H9 (cell line): ENCODE measurements around the gene ZNF362. TPM values are rescaled to one million over a fixed set of nuclear protein-coding genes. Genes with fewer than 3 reads are reported as not detected.

ENCODE experiments used
- DNase-seq: peaks from one replicate; pipeline ENCODE4 v3.0.0-alpha.2; 2017
- H2AFZ ChIP-seq: one replicate; pipeline ENCODE4 v1.6.1; 2013; ENCODE audit warnings: mild to moderate bottlenecking, low read length, control low read depth, moderate library complexity
- H2AK5ac ChIP-seq: 2 replicates; pipeline ENCODE4 v1.6.1; 2013; ENCODE audit warnings: low read length, control low read depth, mixed read lengths; ENCODE audit not compliant: insufficient read length
- H2BK120ac ChIP-seq: one replicate; pipeline ENCODE4 v1.6.1; 2013; ENCODE audit warnings: low read depth, mild to moderate bottlenecking, low read length, control low read depth, inconsistent platforms; ENCODE audit not compliant: poor library complexity, severe bottlenecking
- H2BK12ac ChIP-seq: 2 replicates; pipeline ENCODE4 v1.6.1; 2013; ENCODE audit warnings: low read length, control low read depth, mixed read lengths, low read depth; ENCODE audit not compliant: insufficient read length
- H2BK15ac ChIP-seq: 2 replicates; pipeline ENCODE4 v1.6.1; 2013; ENCODE audit warnings: low read depth, low read length, control low read depth
- H2BK20ac ChIP-seq: one replicate; pipeline ENCODE4 v1.6.1; 2013; ENCODE audit warnings: low read depth, mild to moderate bottlenecking, low read length, control low read depth, inconsistent platforms; ENCODE audit not compliant: poor library complexity, severe bottlenecking
- H2BK5ac ChIP-seq: 2 replicates; pipeline ENCODE4 v1.6.1; 2013; ENCODE audit warnings: low read length, control low read depth, mixed read lengths; ENCODE audit not compliant: insufficient read length
- H3K14ac ChIP-seq: 2 replicates; pipeline ENCODE4 v1.6.1; 2013; ENCODE audit warnings: low read length, control low read depth; ENCODE audit not compliant: insufficient read depth
- H3K18ac ChIP-seq: 2 replicates; pipeline ENCODE4 v1.6.1; 2013; ENCODE audit warnings: low read depth, mild to moderate bottlenecking, mixed read lengths, low read length, control low read depth; ENCODE audit not compliant: insufficient read length
- H3K23ac ChIP-seq: 2 replicates; pipeline ENCODE4 v1.6.1; 2013; ENCODE audit warnings: low read length, control low read depth, mixed read lengths, low read depth; ENCODE audit not compliant: insufficient read length
- H3K23me2 ChIP-seq: 2 replicates; pipeline ENCODE4 v1.6.1; 2013; ENCODE audit warnings: low read depth, mild to moderate bottlenecking, mixed read lengths, low read length, control low read depth; ENCODE audit not compliant: insufficient read length, poor library complexity, severe bottlenecking
- H3K27ac ChIP-seq: 2 replicates; pipeline ENCODE4 v1.5.1; 2013; ENCODE audit warnings: low read length, control low read depth, mixed read lengths, low read depth; ENCODE audit not compliant: insufficient read length
- H3K27me3 ChIP-seq: 2 replicates; pipeline ENCODE4 v1.6.1; 2013; ENCODE audit warnings: low read length, control low read depth, inconsistent platforms; ENCODE audit not compliant: insufficient read depth
- H3K4ac ChIP-seq: 2 replicates; pipeline ENCODE4 v1.6.1; 2013; ENCODE audit warnings: low read depth, mild to moderate bottlenecking, control low read depth, inconsistent platforms, low read length, moderate library complexity
- H3K4me1 ChIP-seq: 2 replicates; pipeline ENCODE4 v1.6.1; 2013; ENCODE audit warnings: low read length, control low read depth, inconsistent platforms; ENCODE audit not compliant: insufficient read depth
- H3K4me2 ChIP-seq: 2 replicates; pipeline ENCODE4 v1.6.1; 2013; ENCODE audit warnings: low read length, control low read depth, mixed read lengths; ENCODE audit not compliant: insufficient read length, insufficient read depth
- H3K56ac ChIP-seq: 2 replicates; pipeline ENCODE4 v1.6.1; 2013; ENCODE audit warnings: low read depth, mild to moderate bottlenecking, mixed read lengths, low read length, control low read depth; ENCODE audit not compliant: insufficient read length
- H3K79me1 ChIP-seq: 2 replicates; pipeline ENCODE4 v1.6.1; 2013; ENCODE audit warnings: low read depth, mild to moderate bottlenecking, moderate library complexity, low read length, control low read depth, inconsistent platforms; ENCODE audit not compliant: insufficient read depth, poor library complexity, severe bottlenecking
- H3K79me2 ChIP-seq: 2 replicates; pipeline ENCODE4 v1.6.1; 2013; ENCODE audit warnings: low read length, control low read depth, inconsistent platforms; ENCODE audit not compliant: insufficient read depth
- H3K9ac ChIP-seq: 2 replicates; pipeline ENCODE4 v1.6.1; 2013; ENCODE audit warnings: low read length, control low read depth, mixed read lengths; ENCODE audit not compliant: insufficient read length; ENCODE audit errors: extremely low read depth
- H3K9me3 ChIP-seq: one replicate; pipeline ENCODE4 v1.6.1; 2013; ENCODE audit warnings: low read depth, low read length, inconsistent platforms; ENCODE audit not compliant: control insufficient read depth
- H3T11ph ChIP-seq: one replicate; pipeline ENCODE4 v1.6.1; 2013; ENCODE audit warnings: mild to moderate bottlenecking, low read length, control low read depth, inconsistent platforms
- H4K20me1 ChIP-seq: one replicate; pipeline ENCODE4 v1.6.1; 2013; ENCODE audit not compliant: control insufficient read depth, insufficient read length, insufficient read depth
- H4K5ac ChIP-seq: 2 replicates; pipeline ENCODE4 v1.6.1; 2013; ENCODE audit warnings: low read depth, mild to moderate bottlenecking, mixed read lengths, low read length, control low read depth; ENCODE audit not compliant: insufficient read length
- H4K8ac ChIP-seq: replicated peaks from 2 replicates; pipeline ENCODE4 v1.6.1; 2013; ENCODE audit warnings: low read length, control low read depth, mixed read lengths, low read depth; ENCODE audit not compliant: insufficient read length
- H4K91ac ChIP-seq: 2 replicates; pipeline ENCODE4 v1.6.1; 2013; ENCODE audit warnings: low read depth, mild to moderate bottlenecking, moderate library complexity, mixed read lengths, low read length, control low read depth; ENCODE audit not compliant: insufficient read length
- H3K27ac Mint-ChIP-seq, 3 experiments: 2 replicates in 2 of 3; 3 replicates in 1 of 3; pipeline ENCODE4 v1.8.0; 2020 to 2021; ENCODE audit warnings: mixed read lengths in 3 of 3, mild to moderate bottlenecking in 1 of 3, moderate library complexity in 1 of 3
- H3K27me3 Mint-ChIP-seq: 2 replicates; pipeline ENCODE4 v1.8.0; 2021; ENCODE audit warnings: low read depth, mild to moderate bottlenecking, moderate library complexity, mixed read lengths
- H3K36me3 Mint-ChIP-seq, 3 experiments: 2 replicates in 2 of 3; 3 replicates in 1 of 3; pipeline ENCODE4 v1.8.0; 2020 to 2021; ENCODE audit warnings: low read depth in 3 of 3, mixed read lengths in 3 of 3; ENCODE audit not compliant: insufficient read depth in 1 of 3
- H3K4me1 Mint-ChIP-seq, 2 experiments: 2 replicates each; pipeline ENCODE4 v1.8.0; 2020; ENCODE audit warnings: mixed read lengths in 2 of 2
- H3K4me3 Mint-ChIP-seq, 2 experiments: 2 replicates in 1 of 2; 3 replicates in 1 of 2; pipeline ENCODE4 v1.8.0; 2020 to 2021; ENCODE audit warnings: mild to moderate bottlenecking in 2 of 2, mixed read lengths in 2 of 2, moderate library complexity in 1 of 2
- H3K9me3 Mint-ChIP-seq, 2 experiments: 2 replicates in 1 of 2; 3 replicates in 1 of 2; pipeline ENCODE4 v1.8.0; 2020; ENCODE audit warnings: mild to moderate bottlenecking in 2 of 2, mixed read lengths in 2 of 2, moderate library complexity in 1 of 2
- CTCF ChIP-seq: fragments of 200-600 bp; sonication (generic); conservative IDR thresholded peaks from 3 replicates; pipeline ENCODE4 v1.8.0; 2021; ENCODE audit warnings: antibody characterized with exemption, mild to moderate bottlenecking
- WGBS: extraction: QIAGEN DNeasy Blood & Tissue Kit; methylation state at CpG from one replicate; pipeline ENCODE4 v1.1.7; 2013; ENCODE audit warnings: missing lambda C conversion rate, low lambda C conversion rate, mixed read lengths; ENCODE audit not compliant: insufficient read length; ENCODE audit errors: extremely low coverage; 5-methylcytosine and 5-hydroxymethylcytosine counted together
- total RNA-seq: library from RNA; stranded (reverse); gene quantifications from 2 replicates; pipeline ENCODE4 v1.2.1, GENCODE V29; 2021

The ZNF362 gene
- total RNA-seq, 1 experiment from 2014 or later, result 18.7 TPM

GRCh38 chr1:33273406-33273805 is 17.1 kb downstream of the ZNF362 start:
- no peaks in the 10 kb centered on the region for H3K79me2 ChIP-seq
- WGBS, result no CpG with 5 or more reads among the region's 3 CpGs
- TF ChIP-seq CTCF, result no peak
- H3K4me2 ChIP-seq, result no peak overlapping the region
- H4K91ac ChIP-seq, result no peak overlapping the region
- no peaks in the 10 kb centered on the region for H3K9me3 Mint-ChIP-seq
- no peaks in the 10 kb centered on the region for H3K9me3 ChIP-seq
- no peaks in the 10 kb centered on the region for H3K23me2 ChIP-seq
- no peaks in the 10 kb centered on the region for H3K27me3 Mint-ChIP-seq
- no peak overlapping the region for H3T11ph ChIP-seq
- H3K36me3 Mint-ChIP-seq, result peaks cover 3 to 27% (median 12%) of the 10 kb centered on the region in 3 experiments
- H3K27me3 ChIP-seq, result no peaks in the 10 kb centered on the region
- H3K27ac ChIP-seq, result no peak overlapping the region
- H3K79me1 ChIP-seq, result no peaks in the 10 kb centered on the region
- no peak overlapping the region for H3K4ac ChIP-seq
- H4K5ac ChIP-seq, result no peak overlapping the region
- H3K4me3 Mint-ChIP-seq, result no peak overlapping the region; a peak in 1 of 5 replicates
- H2BK5ac ChIP-seq, result no peak overlapping the region
- H2AFZ ChIP-seq, result no peak overlapping the region
- no peak overlapping the region for H4K8ac ChIP-seq
- H3K4me1 Mint-ChIP-seq, result peaks cover 28 to 32% of the 10 kb centered on the region in 2 experiments
- H2BK20ac ChIP-seq, result no peak overlapping the region
- H3K56ac ChIP-seq, result no peak overlapping the region
- no peak overlapping the region for H3K18ac ChIP-seq
- no peak overlapping the region for H2BK120ac ChIP-seq
- H3K9ac ChIP-seq, result no peak overlapping the region
- no peak overlapping the region for H2BK15ac ChIP-seq
- H4K20me1 ChIP-seq, result no peaks in the 10 kb centered on the region
- peaks cover 4% of the 10 kb centered on the region; the same call in 1 of the 2 replicates for H3K4me1 ChIP-seq
- no peak overlapping the region for H3K14ac ChIP-seq
- DNase-seq, result no peak
- H3K23ac ChIP-seq, result no peak overlapping the region
- no peak overlapping the region for H2BK12ac ChIP-seq
- peak overlapping the region in 2 of 3 experiments; percentile 35 to 49; a peak in 3 of 7 replicates for H3K27ac Mint-ChIP-seq
- H2AK5ac ChIP-seq, result no peak overlapping the region
